ENCODE measurements around the gene CHID1.

CHID1 gene

GRCh38 chr11:913043-913442 is 2.4 kb upstream of the CHID1 start:
- no peak overlapping the region for H3K27ac ChIP-seq (ENCODE audit: low read depth, low read length)
- peaks cover 4% of the 10 kb centered on the region for H3K4me1 ChIP-seq (ENCODE audit: control insufficient read depth, insufficient read depth, low read length)
- no peaks in the 10 kb centered on the region for H3K27me3 ChIP-seq (ENCODE audit: control insufficient read depth, insufficient read depth, low read length)
- no peak overlapping the region for H3K4me3 ChIP-seq (ENCODE audit: low read length)
- no peaks in the 10 kb centered on the region for H3K36me3 ChIP-seq (ENCODE audit: control insufficient read depth, insufficient read depth, low read length)
- H3K9ac ChIP-seq (ENCODE audit: low read length), result no peak overlapping the region

GRCh38 chr11:912266-912665 is 1.7 kb upstream of the CHID1 start:
- H3K27ac ChIP-seq (ENCODE audit: low read depth, low read length), result no peak overlapping the region

GRCh38 chr11:911890-912219 is 1.2 kb upstream of the CHID1 start:
- Histone ChIP-seq H3K9ac (ENCODE audit: low read length) (no peak overlapping the region), H3K4me1 (ENCODE audit: control insufficient read depth, insufficient read depth, low read length) (peaks cover 4% of the 10 kb centered on the region), H3K27me3 (ENCODE audit: control insufficient read depth, insufficient read depth, low read length) (no peaks in the 10 kb centered on the region), H3K4me3 (ENCODE audit: low read length) (peak overlapping the region; percentile 82), H3K36me3 (ENCODE audit: control insufficient read depth, insufficient read depth, low read length) (no peaks in the 10 kb centered on the region), H3K27ac (ENCODE audit: low read depth, low read length) (no peak overlapping the region)

More at GRCh38 chr11:912266-912665, 1.7 kb upstream of the CHID1 start:
- no peak overlapping the region for H3K9ac ChIP-seq (ENCODE audit: low read length)
- H3K4me3 ChIP-seq (ENCODE audit: low read length), result no peak overlapping the region
- H3K4me1 ChIP-seq (ENCODE audit: control insufficient read depth, insufficient read depth, low read length), result peaks cover 4% of the 10 kb centered on the region
- no peaks in the 10 kb centered on the region for H3K27me3 ChIP-seq (ENCODE audit: control insufficient read depth, insufficient read depth, low read length)
- no peaks in the 10 kb centered on the region for H3K36me3 ChIP-seq (ENCODE audit: control insufficient read depth, insufficient read depth, low read length)

- Histone ChIP-seq H3K27me3 (ENCODE audit: control insufficient read depth, insufficient read depth, low read length) (no peaks in the 10 kb centered on the region), H3K9ac (ENCODE audit: low read length) (peak overlapping the region; percentile 47), H3K4me1 (ENCODE audit: control insufficient read depth, insufficient read depth, low read length) (peaks cover 4% of the 10 kb centered on the region), H3K27ac (ENCODE audit: low read depth, low read length) (peak overlapping the region; percentile 92), H3K36me3 (ENCODE audit: control insufficient read depth, insufficient read depth, low read length) (no peaks in the 10 kb centered on the region), H3K4me3 (ENCODE audit: low read length) (peak overlapping the region; percentile 82)
Measured at GRCh38 chr11:911031-911889, 650 bp upstream of the CHID1 start.

- H3K27me3 ChIP-seq (ENCODE audit: control insufficient read depth, insufficient read depth, low read length), result no peaks in the 10 kb centered on the region
- no peak overlapping the region for H3K27ac ChIP-seq (ENCODE audit: low read depth, low read length)
- peaks cover 4% of the 10 kb centered on the region for H3K4me1 ChIP-seq (ENCODE audit: control insufficient read depth, insufficient read depth, low read length)
- H3K9ac ChIP-seq (ENCODE audit: low read length), result no peak overlapping the region
- peak overlapping the region; percentile 82 for H3K4me3 ChIP-seq (ENCODE audit: low read length)
- H3K36me3 ChIP-seq (ENCODE audit: control insufficient read depth, insufficient read depth, low read length), result no peaks in the 10 kb centered on the region
Measured at GRCh38 chr11:910044-910588, 494 bp downstream of the CHID1 start.

- peaks cover 3% of the 10 kb centered on the region for H3K36me3 ChIP-seq (ENCODE audit: control insufficient read depth, insufficient read depth, low read length)
- H3K27me3 ChIP-seq (ENCODE audit: control insufficient read depth, insufficient read depth, low read length), result no peaks in the 10 kb centered on the region
- no peak overlapping the region for H3K9ac ChIP-seq (ENCODE audit: low read length)
- H3K4me1 ChIP-seq (ENCODE audit: control insufficient read depth, insufficient read depth, low read length), result peaks cover 4% of the 10 kb centered on the region
- H3K4me3 ChIP-seq (ENCODE audit: low read length), result no peak overlapping the region
- H3K27ac ChIP-seq (ENCODE audit: low read depth, low read length), result no peak overlapping the region
Measured at GRCh38 chr11:909406-909805, 1.2 kb downstream of the CHID1 start.

GRCh38 chr11:908273-908672 is 2.3 kb downstream of the CHID1 start:
- Histone ChIP-seq H3K4me3 (ENCODE audit: low read length) (no peak overlapping the region), H3K9ac (ENCODE audit: low read length) (no peak overlapping the region), H3K4me1 (ENCODE audit: control insufficient read depth, insufficient read depth, low read length) (peaks cover 4% of the 10 kb centered on the region), H3K27me3 (ENCODE audit: control insufficient read depth, insufficient read depth, low read length) (no peaks in the 10 kb centered on the region), H3K36me3 (ENCODE audit: control insufficient read depth, insufficient read depth, low read length) (peaks cover 10% of the 10 kb centered on the region), H3K27ac (ENCODE audit: low read depth, low read length) (no peak overlapping the region)

GRCh38 chr11:907668-908067 is 2.9 kb downstream of the CHID1 start:
- Histone ChIP-seq H3K4me1 (ENCODE audit: control insufficient read depth, insufficient read depth, low read length) (peaks cover 4% of the 10 kb centered on the region), H3K36me3 (ENCODE audit: control insufficient read depth, insufficient read depth, low read length) (peaks cover 11% of the 10 kb centered on the region), H3K27me3 (ENCODE audit: control insufficient read depth, insufficient read depth, low read length) (no peaks in the 10 kb centered on the region), H3K9ac (ENCODE audit: low read length) (no peak overlapping the region), H3K4me3 (ENCODE audit: low read length) (no peak overlapping the region), H3K27ac (ENCODE audit: low read depth, low read length) (no peak overlapping the region)

- Histone ChIP-seq H3K4me1 (ENCODE audit: control insufficient read depth, insufficient read depth, low read length) (no peaks in the 10 kb centered on the region), H3K27ac (ENCODE audit: low read depth, low read length) (no peak overlapping the region), H3K36me3 (ENCODE audit: control insufficient read depth, insufficient read depth, low read length) (peaks cover 25% of the 10 kb centered on the region)
Measured at GRCh38 chr11:905952-906351, 4.7 kb downstream of the CHID1 start.

GRCh38 chr11:904380-904779 is 6.2 kb downstream of the CHID1 start:
- H3K27me3 ChIP-seq (ENCODE audit: control insufficient read depth, insufficient read depth, low read length), result no peaks in the 10 kb centered on the region
- H3K36me3 ChIP-seq (ENCODE audit: control insufficient read depth, insufficient read depth, low read length), result peaks cover 39% of the 10 kb centered on the region
- H3K4me3 ChIP-seq (ENCODE audit: low read length), result no peak overlapping the region
- no peak overlapping the region for H3K27ac ChIP-seq (ENCODE audit: low read depth, low read length)
- no peaks in the 10 kb centered on the region for H3K4me1 ChIP-seq (ENCODE audit: control insufficient read depth, insufficient read depth, low read length)
- H3K9ac ChIP-seq (ENCODE audit: low read length), result no peak overlapping the region

More at GRCh38 chr11:905952-906351, 4.7 kb downstream of the CHID1 start:
- H3K27me3 ChIP-seq (ENCODE audit: control insufficient read depth, insufficient read depth, low read length), result no peaks in the 10 kb centered on the region
- no peak overlapping the region for H3K4me3 ChIP-seq (ENCODE audit: low read length)
- no peak overlapping the region for H3K9ac ChIP-seq (ENCODE audit: low read length)

GRCh38 chr11:901452-902061 is 9.1 kb downstream of the CHID1 start:
- peaks cover 42% of the 10 kb centered on the region for H3K36me3 ChIP-seq (ENCODE audit: control insufficient read depth, insufficient read depth, low read length)
- no peaks in the 10 kb centered on the region for H3K27me3 ChIP-seq (ENCODE audit: control insufficient read depth, insufficient read depth, low read length)
- H3K9ac ChIP-seq (ENCODE audit: low read length), result no peak overlapping the region
- no peak overlapping the region for H3K27ac ChIP-seq (ENCODE audit: low read depth, low read length)
- no peak overlapping the region for H3K4me3 ChIP-seq (ENCODE audit: low read length)
- H3K4me1 ChIP-seq (ENCODE audit: control insufficient read depth, insufficient read depth, low read length), result peaks cover 6% of the 10 kb centered on the region

- Histone ChIP-seq H3K9ac (ENCODE audit: low read length) (no peak overlapping the region), H3K4me1 (ENCODE audit: control insufficient read depth, insufficient read depth, low read length) (peaks cover 6% of the 10 kb centered on the region), H3K36me3 (ENCODE audit: control insufficient read depth, insufficient read depth, low read length) (peaks cover 42% of the 10 kb centered on the region), H3K4me3 (ENCODE audit: low read length) (no peak overlapping the region), H3K27ac (ENCODE audit: low read depth, low read length) (no peak overlapping the region), H3K27me3 (ENCODE audit: control insufficient read depth, insufficient read depth, low read length) (no peaks in the 10 kb centered on the region)
Measured at GRCh38 chr11:900545-900944, 10.1 kb downstream of the CHID1 start.
